CD4-positive, alpha-beta T cell treated with Interleukin-17A for 1 hour (primary cell): ENCODE measurements around the gene SLC10A1.
"Not testable (repeated sequence)": the region's sequence is repeated elsewhere in the genome, so short reads cannot be mapped to it uniquely, and the experiment has no call there.

ENCODE experiments used
- DNase-seq: peaks from one replicate; pipeline ENCODE4 v3.0.0-alpha.2; 2020

The SLC10A1 gene

DNA sequence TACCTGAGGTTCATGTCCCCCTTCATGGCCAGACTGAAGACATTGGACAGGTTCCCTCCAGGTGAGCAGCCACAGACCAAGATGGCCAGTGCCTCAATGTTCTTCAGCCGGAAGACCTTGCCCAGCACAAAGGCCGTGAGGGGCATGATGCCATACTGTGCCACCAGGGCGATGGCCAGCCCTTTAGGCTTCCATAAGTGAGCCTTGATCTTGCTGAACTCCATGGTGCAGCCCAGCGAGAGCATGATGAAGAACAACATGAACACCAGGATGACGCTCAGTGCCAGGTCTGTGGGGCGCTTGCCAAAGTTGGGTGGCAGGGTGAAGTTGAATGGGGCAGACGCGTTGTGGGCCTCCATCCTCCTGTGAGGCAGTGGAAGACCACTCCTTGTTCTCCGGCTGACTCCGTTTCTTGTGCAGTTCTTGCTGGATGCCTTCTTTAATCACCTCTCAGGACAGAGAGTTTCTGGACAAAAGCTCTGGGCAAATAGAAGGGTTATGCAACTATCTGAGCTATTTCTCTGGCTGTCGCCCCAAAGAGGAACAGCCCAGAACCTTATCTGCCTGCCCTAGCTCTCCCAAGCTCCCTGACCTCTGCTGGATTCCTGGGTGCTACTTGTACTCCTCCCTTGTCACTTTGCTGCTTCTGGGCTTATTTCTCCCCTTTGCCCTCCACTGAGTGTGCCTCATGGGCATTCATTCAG lies at the start of gene SLC10A1:
TSS of gene SLC10A1 (minus strand) at position 445 of the 704 bp plus-strand sequence. CDS start at position 359, 86 bp downstream.
- DNase-seq = no peak

DNA sequence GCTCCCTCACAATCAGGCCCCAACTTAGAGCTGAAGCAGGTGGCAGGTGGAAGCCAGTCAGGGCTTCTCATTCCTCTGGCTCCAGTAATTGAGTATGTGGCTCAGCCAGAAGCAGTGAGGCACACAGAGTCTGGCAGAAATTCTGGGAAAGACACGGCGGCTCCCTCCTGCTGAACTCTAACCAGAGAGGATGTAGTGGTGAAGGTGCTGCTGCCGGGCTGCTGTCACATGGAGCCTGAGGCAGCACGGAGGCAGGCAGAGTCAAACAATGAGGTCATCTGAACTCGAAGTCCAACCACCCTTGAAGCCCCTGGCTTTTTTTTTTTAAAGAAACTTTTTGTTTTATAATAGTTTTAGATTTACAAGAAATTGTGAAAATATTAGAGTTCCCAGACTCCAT lies 48.7 kb upstream of the SLC10A1 start:
- DNase-seq = no peak

DNA sequence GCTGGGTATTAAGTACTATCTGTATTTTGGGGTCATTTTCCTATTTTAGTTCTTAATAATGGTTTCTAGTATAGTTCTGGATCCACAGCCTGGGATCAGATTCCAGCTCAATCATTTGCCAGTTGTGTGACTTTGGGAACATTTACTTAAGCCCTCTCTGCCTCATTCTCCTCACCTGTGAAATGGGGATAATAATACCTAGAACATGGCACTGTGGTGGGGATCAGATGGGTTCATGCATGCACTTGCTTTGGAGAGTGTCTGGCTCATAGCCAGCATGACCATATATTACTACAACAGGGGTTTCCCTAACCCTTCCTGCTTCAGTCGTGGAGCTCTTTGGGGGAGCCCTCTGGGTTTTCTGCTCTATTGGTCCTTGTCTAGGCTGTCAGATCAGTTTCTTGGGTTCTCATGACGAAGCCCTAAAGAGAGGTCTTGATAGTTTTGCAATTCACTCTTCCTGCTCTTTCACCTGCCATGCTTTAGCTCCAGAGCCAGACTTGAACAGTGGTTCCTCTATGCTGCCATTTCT lies 48.1 kb upstream of the SLC10A1 start:
- no peak for DNase-seq

DNA sequence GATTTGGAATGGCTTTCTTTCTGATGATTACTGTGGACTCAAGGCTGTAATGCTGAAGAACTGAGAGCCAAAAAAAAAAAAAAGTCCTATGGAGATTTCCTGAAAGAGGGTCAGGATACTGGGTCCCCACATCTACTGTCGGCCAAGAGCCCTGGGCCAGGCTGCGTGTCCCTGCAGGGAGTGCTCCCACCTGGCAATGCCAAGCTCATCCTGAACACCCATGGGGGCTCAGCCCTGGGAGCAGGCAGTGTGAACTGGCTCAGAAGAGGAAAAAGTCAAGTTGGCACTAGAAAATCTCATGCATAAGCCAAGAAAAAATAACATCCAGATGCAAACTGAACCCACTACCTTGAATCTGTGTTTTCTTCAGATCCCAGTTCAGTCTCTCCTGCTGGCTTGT lies 47.1 kb upstream of the SLC10A1 start:
- DNase-seq = no peak

DNA sequence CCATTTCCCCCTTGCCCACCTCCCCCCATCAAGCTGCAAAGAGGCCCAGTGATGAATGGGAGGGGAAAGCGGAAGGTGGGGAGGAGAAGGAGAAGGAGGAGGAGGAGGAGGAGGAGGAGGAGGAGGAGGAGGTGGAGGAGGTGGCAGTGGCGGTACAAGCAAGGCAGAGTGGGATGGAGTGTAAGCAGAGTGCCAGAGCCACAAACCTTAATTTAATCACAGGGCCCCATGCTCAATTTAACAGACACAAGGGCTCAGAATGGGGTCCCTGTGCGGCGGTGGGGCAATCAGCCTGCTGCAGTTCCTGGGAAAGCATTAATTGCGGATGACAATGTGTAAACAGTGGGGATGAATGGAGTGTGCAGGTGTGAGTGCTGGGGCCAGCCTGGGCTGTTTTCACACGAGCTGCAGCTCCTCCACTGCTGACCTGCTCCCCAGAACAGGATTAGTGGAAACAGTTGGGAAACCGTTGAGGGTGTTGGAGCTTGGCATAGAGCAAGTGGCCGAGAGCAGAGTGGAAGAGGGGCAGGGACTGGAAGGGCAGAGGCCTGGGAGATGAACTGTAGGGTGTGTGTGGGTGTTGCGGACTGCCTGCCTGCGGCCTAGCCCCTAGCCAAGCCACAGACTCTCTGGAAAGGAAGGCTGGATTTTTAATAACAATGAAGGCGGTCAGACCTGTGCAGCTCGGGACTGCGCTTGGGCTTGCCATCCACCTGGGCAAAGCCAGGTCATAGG lies 45.8 kb upstream of the SLC10A1 start:
- no peak for DNase-seq

DNA sequence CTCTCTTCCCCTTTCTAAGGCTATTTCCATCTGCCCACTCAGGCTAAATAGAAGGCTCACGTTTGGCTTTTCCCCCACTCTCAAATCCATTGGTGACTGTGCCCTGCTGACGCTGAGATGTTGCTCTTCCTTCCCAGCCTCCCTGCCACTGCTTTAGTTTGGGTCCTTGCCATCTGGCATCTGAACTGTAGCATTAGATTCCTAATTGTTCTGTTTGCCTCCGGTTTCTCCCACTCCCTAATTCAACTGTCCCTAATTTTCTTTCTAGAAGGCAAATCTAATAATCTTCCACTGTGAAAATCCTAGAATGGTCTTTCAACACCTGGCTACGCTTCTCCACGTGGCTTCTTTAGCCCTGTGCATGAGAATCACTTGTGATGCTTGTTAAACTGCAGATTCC lies 44.6 kb upstream of the SLC10A1 start:
- no peak for DNase-seq

DNA sequence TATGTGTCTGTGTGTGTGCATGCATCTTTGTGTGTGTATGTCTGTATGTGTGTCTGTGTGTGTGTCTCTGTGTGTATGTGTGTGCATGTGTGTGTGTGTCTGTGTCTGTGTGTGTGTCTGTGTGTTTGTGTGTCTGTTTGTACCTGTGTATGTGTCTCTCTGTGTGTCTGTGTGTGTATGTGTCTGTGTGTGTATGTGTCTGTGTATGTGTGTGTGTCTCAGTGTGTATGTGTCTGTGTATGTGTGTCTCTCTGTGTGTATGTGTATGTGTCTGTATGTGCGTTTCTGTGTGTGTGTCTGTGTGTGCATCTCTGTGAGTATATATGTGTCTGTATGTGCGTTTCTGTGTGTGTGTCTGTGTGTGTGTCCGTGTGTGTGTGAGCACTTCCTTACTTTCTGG lies 42.6 kb upstream of the SLC10A1 start:
- DNase-seq = no peak

DNA sequence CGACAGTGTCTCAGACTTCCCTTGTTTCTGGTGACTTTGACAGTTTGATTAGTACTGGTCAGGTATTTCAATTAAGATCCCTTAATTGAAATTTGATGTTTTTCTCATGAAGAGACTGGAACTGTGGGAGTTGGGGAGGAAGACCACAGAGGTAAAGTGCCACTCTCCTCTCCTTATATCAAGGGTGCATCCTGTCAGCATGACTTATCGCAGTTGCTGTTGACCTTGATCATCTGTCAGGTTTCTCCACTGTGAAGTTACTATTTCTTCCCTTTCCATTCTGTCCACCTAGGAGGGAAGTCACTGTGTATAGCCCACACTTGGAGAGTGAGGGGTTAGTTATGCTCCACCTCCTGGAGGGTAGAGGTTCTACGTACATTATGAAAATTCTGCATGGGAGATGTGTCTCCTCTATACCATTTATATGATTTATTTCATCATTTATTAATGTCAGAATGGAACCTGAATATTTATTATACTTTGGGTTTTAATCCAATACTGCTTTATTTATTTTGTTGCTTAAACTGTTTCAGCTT lies 41.9 kb upstream of the SLC10A1 start:
- no peak for DNase-seq

DNA sequence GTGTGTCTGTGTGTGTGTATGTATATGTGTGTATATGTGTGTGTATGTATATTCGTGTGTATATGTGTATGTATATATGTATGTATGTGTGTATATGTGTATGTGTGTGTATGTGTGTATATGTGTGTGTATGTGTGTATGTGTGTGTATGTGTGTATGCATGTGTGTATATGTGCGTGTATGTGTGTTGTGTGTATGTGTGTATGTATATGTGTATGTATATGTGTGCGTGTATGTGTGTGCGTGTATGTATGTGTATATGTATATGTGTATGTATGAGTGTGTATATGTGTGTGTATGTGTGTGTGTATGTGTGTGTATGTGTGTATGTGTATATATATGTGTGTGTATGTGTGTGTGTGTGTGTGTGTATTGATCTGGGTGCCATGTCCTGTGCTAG lies 31.8 kb upstream of the SLC10A1 start:
- DNase-seq = no peak

DNA sequence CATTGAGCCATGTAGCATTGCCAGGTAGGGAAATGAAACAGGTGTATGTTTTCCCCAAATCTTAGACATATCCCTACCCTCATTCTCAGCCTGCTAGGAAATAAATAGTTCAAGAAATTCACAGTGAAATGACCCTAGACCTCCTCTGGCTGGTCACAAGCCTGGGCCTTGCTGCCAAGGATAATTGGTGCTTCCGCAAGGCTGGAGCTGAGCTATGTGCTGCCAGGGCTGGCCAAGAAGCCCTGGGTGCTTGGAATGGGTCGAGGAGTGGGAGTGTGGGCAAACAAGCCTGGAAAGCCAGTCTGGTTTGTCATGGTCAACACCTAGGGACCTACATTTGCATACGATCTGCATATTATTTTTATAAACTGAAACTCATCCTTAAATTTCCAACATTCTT lies 31.3 kb upstream of the SLC10A1 start:
- no peak for DNase-seq

DNA sequence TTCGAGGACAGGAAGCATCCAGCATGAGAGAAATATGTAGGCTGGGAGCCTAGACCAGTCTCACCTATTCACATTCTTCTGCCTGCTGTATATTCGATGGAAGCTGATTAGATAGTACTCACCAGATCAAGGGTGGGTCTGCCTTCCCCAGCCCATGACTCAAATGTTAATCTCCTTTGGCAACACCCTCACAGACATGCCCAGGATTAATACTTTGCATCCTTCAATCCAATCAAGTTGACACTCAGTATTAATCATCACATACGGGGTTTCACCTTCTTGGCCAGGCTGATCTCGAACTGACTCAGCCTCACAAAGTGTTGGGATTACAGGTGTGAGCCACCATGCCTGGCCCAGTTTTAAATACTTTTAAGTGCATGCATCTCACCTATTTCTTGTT lies 30.5 kb upstream of the SLC10A1 start:
- DNase-seq = no peak

DNA sequence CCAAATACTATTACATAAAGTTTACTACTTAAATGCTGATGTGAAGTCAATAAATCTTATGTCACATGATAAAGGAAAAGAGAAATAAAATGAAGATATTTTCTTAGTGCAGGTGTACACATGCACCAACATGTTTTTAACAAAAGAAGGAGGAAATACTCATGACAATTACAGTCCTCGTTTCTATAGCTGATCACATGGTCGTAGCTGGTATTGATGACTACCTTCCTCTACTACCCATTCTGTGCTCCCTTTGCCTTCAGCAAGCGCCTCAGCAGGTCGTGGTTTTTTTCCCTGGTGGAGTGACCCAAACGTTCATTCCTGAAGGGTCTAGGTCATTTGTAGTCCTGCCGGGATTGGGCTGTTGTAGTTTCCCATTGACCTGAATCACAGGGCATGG lies 25.4 kb upstream of the SLC10A1 start:
- no peak for DNase-seq

DNA sequence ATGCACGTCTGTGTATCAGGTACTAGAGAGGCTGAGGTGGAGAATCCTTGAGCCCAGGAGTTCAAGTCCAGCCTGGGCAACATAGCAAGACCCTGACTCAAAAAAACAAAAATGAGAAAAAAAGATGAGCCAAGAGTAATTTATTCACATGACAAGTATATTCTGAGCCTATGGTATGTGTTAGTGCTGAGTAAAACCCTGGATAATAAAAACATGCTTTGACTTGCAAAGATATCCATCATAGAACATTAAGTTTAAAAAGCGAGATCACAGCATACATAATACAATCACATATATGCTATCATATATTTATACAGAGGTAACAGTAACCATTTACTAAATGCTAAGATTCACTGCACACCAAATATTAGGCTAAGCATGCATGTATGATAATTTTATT lies 23.9 kb upstream of the SLC10A1 start:
- DNase-seq = no peak

DNA sequence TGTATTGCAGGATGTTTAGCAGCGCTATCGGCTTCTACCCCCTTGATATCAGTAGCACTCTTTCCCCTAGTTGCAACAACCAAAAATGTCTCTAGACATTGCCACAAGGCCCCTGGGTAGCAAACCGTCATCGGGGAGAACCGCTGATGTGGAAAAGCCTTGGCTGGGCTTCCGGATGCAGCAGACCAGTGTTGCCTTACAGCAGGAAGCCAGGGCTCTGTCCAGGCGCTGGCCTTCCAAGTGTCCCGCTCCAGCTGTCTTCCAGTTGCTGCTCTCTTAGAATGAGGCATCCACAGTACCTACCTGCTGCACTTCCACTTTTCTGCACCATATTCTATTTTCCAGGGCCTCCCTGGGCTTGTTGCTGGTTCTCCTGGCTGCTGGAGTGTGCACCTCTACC lies 22.6 kb upstream of the SLC10A1 start:
- no peak for DNase-seq

DNA sequence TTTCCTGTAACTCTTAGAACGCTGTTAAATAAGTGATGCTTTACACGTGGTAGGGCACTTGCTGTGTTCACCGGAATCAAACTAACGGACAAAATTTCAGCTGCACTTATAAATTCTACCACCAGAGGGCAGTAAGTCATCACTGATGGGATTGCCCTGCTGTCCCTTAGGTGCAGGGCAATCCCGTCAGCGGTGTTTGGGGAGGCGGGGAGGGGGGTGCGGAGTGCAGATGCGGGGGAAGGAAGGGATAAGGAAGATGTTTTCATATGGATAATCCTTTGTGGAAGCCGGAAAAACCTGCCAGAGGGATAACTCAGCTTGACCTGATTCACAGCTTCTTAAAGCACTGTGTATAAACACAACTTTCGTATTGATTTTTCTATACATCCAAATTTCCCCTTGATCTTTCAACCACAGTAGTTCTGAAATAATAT lies 21.7 kb upstream of the SLC10A1 start:
- DNase-seq = peak; percentile 77

DNA sequence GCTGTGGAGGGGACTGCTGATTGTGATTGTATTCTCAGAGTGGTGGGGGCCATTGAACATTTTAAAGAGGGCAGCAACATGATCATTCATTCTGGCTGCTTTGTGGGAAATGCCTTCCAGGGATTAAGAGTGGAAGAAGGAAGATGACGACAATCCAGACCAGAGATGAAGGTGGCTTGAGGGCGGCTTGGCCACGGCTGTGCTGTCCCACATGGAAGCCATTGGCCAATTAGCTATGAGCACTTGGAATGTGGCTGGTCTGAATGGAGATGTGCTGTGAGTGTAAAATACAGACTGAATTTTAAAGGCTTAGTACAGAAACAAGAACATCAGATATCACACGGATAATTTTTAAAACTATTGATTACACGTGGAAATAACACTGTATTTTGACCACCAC lies 19.2 kb upstream of the SLC10A1 start:
- DNase-seq = no peak

DNA sequence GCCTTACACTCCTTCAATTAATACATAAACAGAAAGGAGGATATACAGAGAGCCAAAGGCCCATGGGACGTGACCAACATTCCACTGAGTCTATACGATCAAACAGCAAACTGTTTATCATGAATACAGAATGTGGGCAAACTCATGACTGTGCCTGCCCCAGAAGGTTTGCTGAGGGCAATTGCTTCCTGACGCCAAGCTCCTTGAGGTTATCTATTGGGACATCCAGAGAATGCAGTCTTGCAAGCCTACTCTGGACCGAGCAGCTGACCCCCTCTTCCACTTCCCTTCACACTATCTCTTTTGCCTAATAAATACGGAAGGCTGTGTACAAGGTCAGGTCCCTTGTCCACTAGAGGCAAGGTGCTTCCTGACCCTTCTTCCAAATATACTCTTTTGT lies 18.5 kb upstream of the SLC10A1 start:
- no peak for DNase-seq

DNA sequence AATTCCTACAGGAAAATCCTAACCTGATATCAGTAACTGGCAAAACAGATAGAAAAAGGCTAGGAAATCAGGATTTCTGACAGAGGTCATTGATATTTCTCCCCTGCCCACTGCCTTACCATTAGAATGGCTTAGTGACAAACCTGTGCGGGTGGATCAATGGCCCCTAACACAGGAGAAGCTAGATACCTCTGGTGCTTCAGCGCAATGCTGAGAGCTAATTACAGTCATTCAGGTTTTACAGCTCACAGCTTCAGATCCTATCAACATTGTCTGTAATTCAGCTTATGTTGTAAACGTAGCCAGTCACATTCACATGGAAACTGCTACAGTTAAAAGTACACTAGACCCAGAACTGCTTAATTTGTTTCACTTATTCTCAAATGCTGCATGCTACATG lies 17.4 kb upstream of the SLC10A1 start:
- no peak for DNase-seq

DNA sequence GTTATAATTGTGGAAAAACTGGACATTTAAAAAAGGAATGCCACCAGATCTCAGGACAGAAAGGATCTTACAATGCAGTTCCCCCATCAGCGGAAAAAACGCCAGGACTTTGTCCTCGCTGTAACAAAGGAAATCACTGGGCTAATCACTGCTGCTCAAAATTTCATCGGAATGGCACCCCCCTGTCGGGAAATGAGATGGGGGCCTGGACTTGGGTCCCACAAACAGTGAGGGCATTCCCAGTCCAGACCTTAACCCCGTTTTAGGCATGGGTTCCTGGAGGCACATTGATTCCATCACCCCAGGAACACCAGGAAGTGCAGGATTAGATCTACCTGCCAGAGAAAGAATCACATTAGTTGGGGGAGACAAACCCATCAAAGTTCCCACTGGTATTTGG lies 16.3 kb upstream of the SLC10A1 start:
- DNase-seq = not testable (repeated sequence)

DNA sequence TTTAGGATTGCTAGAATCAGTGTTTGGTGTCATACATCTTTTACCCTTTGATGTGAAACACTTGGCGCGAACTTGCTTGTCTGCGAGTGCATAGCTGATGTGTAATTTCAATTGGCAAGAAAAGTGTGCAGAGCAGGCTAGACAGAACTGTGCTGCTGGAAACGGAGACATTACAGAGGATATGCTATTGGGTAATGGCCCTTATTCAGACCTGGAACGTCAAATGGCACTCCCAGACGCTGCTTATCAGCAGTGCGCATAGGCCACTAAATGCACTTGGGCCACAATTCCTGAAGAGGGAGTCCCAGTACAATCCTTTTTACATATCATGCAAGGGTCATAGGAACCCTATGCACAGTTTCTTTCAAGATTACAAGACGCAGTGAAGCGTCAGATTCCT lies 15.7 kb upstream of the SLC10A1 start:
- no peak for DNase-seq

DNA sequence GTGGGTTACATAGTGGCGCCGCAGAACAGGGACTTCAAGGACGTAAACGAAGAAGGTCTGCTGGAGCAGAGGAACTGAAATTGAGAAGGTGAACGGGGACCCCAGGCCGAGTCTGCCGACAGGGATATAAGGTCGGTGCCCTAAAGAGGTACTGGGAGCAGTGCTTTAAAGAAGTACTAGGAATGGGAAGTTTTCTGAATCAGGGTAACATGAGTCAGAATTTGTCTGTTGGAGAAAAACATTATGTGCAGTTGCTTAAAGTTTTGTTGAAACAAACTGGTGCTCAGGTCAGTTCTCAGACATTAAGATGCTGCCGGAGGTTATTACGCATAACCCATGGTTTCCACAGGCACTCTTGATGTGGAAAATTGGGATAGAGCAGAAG lies 14.8 kb upstream of the SLC10A1 start:
- no peak for DNase-seq

DNA sequence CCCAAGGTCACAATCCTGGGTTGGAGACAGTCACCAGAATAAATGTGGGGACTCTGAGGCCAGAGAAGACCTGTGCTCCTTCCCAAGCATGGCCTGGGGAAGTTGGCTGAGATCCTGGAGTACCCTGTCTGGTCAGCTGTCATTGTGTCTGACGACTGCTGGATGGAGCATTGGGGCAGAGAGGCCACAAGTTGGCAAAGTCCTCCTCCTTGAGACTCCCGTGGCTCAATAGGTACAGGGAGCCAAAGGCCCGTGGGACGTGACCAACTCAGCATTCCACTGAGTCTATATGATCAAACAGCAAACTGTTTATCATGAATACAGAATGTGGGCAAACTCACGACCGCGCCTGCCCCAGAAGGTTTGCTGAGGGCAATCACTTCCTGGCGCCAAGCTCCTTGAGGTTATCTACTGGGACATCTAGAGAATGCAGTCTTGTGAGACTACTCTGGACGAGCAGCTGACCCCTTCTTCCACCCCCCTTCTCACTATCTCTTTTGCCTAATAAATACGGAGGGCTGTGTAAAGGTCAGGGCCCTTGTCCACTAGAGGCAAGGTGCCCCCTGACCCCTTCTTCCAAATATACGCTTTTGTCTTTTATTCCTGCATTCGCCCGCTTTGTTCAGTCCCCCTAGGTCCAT lies 14.3 kb upstream of the SLC10A1 start:
- DNase-seq = no peak

DNA sequence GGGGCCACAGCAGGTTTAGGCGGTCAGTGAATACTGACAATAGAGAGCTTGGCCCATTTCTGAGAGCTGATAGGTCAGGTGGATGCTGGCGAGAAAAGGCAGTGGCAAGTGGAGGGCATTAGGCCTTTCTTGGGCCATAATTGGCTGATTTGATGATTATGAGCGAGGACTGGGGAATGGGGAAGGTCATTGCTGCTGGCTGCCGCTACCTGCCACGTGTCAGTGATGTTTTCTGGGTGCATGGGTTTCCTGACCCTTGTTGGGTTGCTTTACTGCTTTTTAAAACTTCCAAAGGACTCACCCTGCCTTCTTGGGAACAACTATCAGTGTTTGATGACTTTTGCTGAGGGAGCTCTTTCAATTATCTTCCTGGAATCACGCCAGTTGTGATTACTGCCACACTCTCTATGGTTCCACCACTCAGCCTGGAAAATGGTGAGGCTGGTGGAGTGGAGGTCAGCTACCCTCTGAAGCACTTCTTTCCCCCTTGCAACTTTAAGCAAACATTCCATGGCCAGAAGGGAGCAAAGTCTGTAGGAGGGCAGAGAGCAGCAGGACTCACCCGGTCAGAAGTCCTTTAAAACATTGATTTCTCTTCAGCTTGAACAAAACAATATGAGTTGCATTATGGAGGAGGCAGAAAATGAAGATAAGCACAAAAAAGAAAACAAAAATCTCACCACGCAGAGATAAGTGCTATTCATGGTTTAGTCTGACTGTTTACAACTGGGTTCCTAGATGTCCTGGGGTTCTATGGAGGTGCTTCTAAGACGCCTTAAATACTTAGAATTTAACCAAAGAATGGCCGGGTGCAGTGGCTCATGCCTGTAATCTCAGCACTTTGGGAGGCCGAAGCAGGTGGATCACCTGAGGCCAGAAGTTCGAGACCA lies 12.1 kb upstream of the SLC10A1 start:
- no peak for DNase-seq
